ENCODE data around the gene VCL.

- TF ChIP-seq POLR2A (IDR thresholded peaks at IDR 0.05) = no peak
- TF ChIP-seq CTCF (IDR thresholded peaks at IDR 0.05) = no peak
Observed at GRCh38 chr10:74118804-74119203, 120.9 kb downstream of the VCL start.

All from thyroid gland (tissue), 4 donors.